Hematopoietic multipotent progenitor cell treated with erythropoietin and hydrocortisone succinate and interleukin-3 and kit ligand, for 8 days (in vitro differentiated cells): ENCODE results near the gene GBF1.
"Not testable (repeated sequence)": the region's sequence is repeated elsewhere in the genome, so short reads cannot be mapped to it uniquely, and the experiment has no call there.

Experiments
- DNase-seq: peaks from one replicate; pipeline ENCODE4 v3.0.0-alpha.2; 2015

Gene GBF1

GRCh38 chr10:102268375-102268888 lies 23.1 kb downstream of the GBF1 start:
- DNase-seq: peak; percentile 32

- no peak for DNase-seq
Observed at GRCh38 chr10:102269017-102269416, 23.7 kb downstream of the GBF1 start.

GRCh38 chr10:102274062-102274461 lies 28.7 kb downstream of the GBF1 start:
- no peak for DNase-seq

- no peak for DNase-seq
Observed at GRCh38 chr10:102275343-102275742, 30.0 kb downstream of the GBF1 start.

GRCh38 chr10:102279104-102279503 lies 33.8 kb downstream of the GBF1 start:
- no peak for DNase-seq

GRCh38 chr10:102280397-102281101 lies 35.2 kb downstream of the GBF1 start:
- no peak for DNase-seq

- DNase-seq: no peak
Observed at GRCh38 chr10:102281102-102281487, 35.8 kb downstream of the GBF1 start.

GRCh38 chr10:102283488-102283887 lies 38.2 kb downstream of the GBF1 start:
- DNase-seq: no peak

- DNase-seq: peak; percentile 15
Observed at GRCh38 chr10:102283890-102284289, 38.6 kb downstream of the GBF1 start.

GRCh38 chr10:102284531-102284930 lies 39.2 kb downstream of the GBF1 start:
- DNase-seq: no peak

- peak; percentile 33 for DNase-seq
Observed at GRCh38 chr10:102285133-102285532, 39.8 kb downstream of the GBF1 start.

- no peak for DNase-seq
Observed at GRCh38 chr10:102286216-102286615, 40.9 kb downstream of the GBF1 start.

- DNase-seq: no peak
Observed at GRCh38 chr10:102287538-102287937, 42.2 kb downstream of the GBF1 start.

GRCh38 chr10:102287991-102288390 lies 42.7 kb downstream of the GBF1 start:
- DNase-seq: no peak

- no peak for DNase-seq
Observed at GRCh38 chr10:102289356-102289755, 44.0 kb downstream of the GBF1 start.

- DNase-seq: no peak
Observed at GRCh38 chr10:102289840-102290239, 44.5 kb downstream of the GBF1 start.

GRCh38 chr10:102291221-102291905 lies 46.0 kb downstream of the GBF1 start:
- no peak for DNase-seq

GRCh38 chr10:102297101-102297500 lies 51.8 kb downstream of the GBF1 start:
- DNase-seq: no peak

- DNase-seq: no peak
Observed at GRCh38 chr10:102298899-102299298, 53.6 kb downstream of the GBF1 start.

GRCh38 chr10:102299873-102300272 lies 54.5 kb downstream of the GBF1 start:
- DNase-seq: no peak

- DNase-seq: no peak
Observed at GRCh38 chr10:102300278-102300843, 55.0 kb downstream of the GBF1 start.

- DNase-seq: not testable (repeated sequence)
Observed at GRCh38 chr10:102300912-102301311, 55.6 kb downstream of the GBF1 start.

GRCh38 chr10:102301332-102301731 lies 56.0 kb downstream of the GBF1 start:
- DNase-seq: not testable (repeated sequence)

GRCh38 chr10:102302611-102303010 lies 57.3 kb downstream of the GBF1 start:
- no peak for DNase-seq
